ENCODE measurements around the gene CCDC120.

The CCDC120 gene

DNA sequence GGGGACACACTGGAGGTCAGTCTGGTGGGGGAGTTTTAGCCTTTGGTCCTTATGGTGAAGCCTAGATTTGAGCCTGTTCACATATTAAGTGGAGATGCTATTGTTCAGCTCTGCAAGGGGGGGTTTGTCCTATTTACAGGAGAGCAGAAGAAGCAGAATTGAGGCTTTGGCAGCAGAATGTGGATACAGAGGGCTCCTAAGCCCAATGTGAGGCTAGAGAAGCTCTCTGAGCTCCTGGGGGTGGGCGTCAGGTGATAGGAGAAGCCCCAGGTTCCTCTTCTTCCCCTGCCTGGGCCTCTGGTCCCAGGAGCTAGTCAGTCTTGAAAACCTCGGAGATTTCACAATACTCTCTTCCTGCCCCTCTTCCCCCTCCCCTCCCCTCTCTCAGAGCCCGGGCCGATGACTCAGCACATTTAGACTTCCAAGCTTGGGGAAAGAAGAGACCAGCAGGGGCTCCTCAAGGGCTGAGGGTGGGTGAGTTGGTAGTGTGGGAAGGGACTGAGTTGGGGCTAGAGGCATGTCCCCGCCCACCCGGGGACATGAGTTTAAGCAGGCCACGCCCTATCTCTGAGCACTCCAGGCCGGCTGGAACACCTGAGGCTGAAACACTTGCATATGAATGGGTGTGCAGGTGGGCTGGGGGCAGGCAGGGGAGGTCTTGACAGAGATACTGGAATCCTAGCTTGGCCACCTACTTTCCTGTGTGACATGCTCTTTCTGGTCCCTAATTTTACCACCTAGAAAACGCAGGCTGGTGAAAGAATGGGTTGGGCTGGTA is 19.0 kb upstream of the CCDC120 start:
- Histone ChIP-seq H3K27ac (peak overlapping the region; percentile 70 to 97), H3K4me3 (peak overlapping the region; percentile 81)
- TF ChIP-seq, protein P1, sequence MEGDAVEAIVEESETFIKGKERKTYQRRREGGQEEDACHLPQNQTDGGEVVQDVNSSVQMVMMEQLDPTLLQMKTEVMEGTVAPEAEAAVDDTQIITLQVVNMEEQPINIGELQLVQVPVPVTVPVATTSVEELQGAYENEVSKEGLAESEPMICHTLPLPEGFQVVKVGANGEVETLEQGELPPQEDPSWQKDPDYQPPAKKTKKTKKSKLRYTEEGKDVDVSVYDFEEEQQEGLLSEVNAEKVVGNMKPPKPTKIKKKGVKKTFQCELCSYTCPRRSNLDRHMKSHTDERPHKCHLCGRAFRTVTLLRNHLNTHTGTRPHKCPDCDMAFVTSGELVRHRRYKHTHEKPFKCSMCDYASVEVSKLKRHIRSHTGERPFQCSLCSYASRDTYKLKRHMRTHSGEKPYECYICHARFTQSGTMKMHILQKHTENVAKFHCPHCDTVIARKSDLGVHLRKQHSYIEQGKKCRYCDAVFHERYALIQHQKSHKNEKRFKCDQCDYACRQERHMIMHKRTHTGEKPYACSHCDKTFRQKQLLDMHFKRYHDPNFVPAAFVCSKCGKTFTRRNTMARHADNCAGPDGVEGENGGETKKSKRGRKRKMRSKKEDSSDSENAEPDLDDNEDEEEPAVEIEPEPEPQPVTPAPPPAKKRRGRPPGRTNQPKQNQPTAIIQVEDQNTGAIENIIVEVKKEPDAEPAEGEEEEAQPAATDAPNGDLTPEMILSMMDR (IDR thresholded peaks at IDR 0.05): no peak
- DNase-seq (ENCODE audit: low spot score): peak; percentile 84

DNA sequence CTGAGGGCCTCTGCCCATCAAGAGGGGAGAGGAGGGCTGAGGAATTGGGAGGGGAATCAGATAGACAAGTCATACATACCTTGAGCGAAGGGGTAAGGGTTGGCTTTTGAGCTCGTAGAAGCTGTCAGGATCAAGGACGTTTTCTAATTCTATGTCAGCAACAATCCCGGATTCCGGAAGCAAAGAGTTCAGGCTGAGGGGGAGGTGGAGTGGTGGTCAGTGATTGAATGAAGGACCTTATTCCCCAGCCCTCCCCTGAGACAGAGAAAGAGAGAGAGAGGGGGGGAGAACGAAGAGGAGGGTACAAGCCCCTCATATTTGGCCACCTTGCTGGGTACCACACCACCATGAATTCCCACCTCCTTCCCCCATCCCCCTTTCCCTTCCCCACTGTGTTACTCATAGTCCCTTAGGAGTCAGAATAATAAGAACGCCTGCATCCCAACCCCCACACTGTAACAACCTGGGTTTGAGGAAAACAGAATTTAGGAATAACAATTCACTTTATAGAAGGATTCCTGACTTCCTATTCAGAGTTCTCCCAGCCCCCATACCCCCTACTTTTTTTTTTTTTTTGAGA is 18.3 kb upstream of the CCDC120 start:
- TF ChIP-seq, protein P1 (IDR thresholded peaks at IDR 0.05): no peak
- peak overlapping the region; percentile 81 for H3K4me3 ChIP-seq
- H3K27ac ChIP-seq: peak overlapping the region; percentile 70 to 97
- no peak for DNase-seq (ENCODE audit: low spot score)

DNA sequence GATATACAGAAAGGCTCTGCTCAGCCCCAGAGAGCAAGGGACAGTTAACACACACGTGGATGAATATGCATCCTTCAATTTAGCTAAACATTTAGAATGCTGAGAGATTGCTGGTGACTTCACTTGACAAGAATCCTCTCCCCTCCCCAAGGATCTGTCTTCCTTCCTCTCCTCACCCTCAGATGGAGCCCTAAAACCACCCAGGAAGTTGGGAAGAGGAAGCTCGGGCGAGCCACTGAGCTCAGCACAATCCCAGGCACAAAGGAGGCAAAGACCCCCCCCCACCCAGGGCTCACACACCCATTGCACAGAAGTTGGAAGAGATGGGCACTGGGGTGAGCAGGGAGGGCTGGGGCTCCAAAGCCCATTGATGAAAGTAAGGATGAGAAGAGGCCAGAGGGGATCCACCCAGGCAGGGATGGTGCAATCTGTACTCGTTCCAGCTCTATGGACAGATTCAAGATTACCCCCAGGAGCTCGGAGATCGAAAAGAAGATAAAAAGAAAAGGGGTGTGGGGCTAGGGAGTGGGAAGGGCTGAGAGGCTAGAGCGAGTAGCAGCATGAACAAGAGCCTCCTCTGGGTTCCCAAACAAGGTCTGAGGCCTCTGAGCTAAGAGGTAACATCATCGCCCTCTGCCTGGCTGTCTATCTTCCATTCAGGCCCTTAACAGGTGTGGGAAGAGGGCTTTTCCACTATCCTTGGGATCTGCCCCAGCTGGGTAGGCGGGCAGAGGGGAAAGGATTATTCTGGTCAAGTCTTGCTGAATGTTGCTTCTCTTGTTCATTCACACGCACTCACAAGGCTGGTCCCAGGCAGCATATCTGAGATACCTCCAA is 16.8 kb upstream of the CCDC120 start:
- H3K4me3 ChIP-seq: peak overlapping the region; percentile 81
- DNase-seq (ENCODE audit: low spot score): no peak
- TF ChIP-seq, protein P1 (IDR thresholded peaks at IDR 0.05): no peak
- peak overlapping the region; percentile 94 to 97 for H3K27ac ChIP-seq

DNA sequence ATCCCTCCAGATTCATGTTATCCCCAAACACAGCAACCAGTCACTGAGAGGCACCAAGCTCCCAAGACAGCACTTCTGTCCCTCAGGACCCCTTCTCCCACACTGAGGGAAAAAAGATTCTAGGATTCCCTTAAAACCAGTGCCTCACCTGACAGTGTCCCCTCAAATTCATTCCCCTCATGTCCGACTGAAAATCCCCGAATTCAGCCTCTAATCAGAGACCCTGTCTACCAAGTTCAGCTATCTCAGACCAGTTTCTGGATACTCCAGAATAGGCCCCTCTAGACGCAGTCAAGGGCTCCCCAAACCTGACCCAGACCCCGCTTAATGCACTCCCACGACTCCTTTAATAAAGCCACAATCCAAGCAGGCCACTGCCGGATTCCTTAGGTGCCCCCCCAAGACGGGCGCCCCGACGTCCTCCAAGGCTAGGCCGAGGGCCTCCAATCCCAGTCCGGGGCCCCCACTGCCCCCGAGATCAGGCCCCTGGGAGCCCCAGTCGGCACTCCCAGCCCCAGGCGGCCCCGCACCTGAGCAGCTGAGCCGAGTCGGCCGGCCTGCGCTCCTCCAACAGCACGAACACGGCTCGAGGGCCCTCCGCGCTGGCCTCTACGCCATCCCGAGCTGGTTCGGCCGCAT is 16.1 kb upstream of the CCDC120 start:
- TF ChIP-seq, protein P1 (IDR thresholded peaks at IDR 0.05): no peak
- Histone ChIP-seq H3K4me3 (peak overlapping the region; percentile 81), H3K27ac (peak overlapping the region; percentile 94 to 97)
- no peak for DNase-seq (ENCODE audit: low spot score)

DNA sequence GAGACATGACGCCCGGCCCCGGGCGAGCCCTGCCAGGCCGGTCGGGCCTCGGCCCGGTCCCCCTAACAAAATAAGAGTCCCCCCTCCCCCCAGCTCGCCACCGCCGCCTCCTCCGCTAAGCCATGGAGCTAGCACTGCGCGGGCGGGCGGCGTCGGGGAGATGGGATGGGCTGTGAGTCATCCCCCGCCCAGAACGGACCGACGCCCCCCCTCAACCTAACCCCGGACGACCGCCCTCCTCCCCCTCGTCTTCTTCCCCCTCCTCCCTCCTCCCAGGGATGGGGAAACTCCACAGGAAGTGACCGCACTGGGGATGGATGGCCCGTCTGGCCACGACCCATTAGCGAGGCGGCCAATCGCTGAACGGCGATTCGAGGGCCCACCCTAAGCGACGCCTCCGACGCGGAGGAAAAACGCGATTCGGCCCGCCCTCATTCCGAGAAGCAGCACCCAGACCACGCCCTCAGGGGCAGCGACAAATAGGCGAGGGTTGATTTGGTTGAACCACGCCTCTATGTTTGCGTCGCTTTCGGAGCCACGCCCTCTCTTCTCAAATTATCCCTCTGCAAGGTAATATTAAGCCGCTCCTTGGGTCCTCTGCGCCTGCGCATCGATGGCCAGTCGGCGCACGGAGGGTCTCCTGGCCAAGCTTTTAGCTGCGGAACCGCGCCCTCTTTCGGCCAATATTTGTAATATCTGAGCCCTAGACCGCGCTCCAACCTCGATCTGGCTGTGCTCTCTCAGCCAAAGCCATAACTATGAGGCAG is 15.4 kb upstream of the CCDC120 start, which contains the start of gene TFE3:
Gene TFE3, minus strand, starts transcription at position 138 of the 767 bp plus-strand sequence. Its CDS starts 131 bp downstream, at position 7.
- Histone ChIP-seq H3K4me3 (peak within 1 kb of the TSS; percentile 81), H3K27ac (peak within 1 kb of the TSS; percentile 94 to 97)
- TF ChIP-seq, protein P1 (IDR thresholded peaks at IDR 0.05): no peak
- DNase-seq (ENCODE audit: low spot score): peak; percentile 99

DNA sequence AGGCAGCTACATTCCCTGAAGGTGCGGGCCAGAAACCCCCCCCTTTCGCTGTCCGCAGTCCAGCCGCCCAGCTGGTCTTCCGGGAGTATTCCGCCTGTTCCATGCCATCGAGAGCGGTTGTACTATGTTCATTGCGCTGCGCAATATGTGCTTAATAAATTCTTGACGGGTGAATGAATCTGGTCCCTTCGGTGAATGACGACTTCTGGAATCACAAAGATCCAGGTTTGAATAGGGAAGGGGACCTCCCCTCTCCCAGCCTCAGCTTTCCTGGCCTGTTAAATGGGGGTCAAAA is 14.9 kb upstream of the CCDC120 start:
- DNase-seq (ENCODE audit: low spot score): no peak
- Histone ChIP-seq H3K4me3 (peak overlapping the region; percentile 50), H3K27ac (peak overlapping the region in 1 of 2 donors; percentile 85)
- TF ChIP-seq, protein P1 (IDR thresholded peaks at IDR 0.05): no peak
